Measurements from ENCODE around the gene CDHR2. TPM values are rescaled to one million over a fixed set of nuclear protein-coding genes. Genes with fewer than 3 reads are reported as not detected.

CDHR2 gene
- total and polyA plus RNA-seq, 2 experiments from 2014 or later, result 0.59 to 0.60 TPM

- H3K27ac ChIP-seq, result no peak overlapping the region
- TF ChIP-seq CTCF (IDR thresholded peaks at IDR 0.05; ENCODE audit: low read depth, low read length), result no peak
Observed at GRCh38 chr5:176519810-176520720, 29.1 kb upstream of the CDHR2 start.

GRCh38 chr5:176521286-176521685 lies 27.9 kb upstream of the CDHR2 start:
- H3K4me3 ChIP-seq, result no peak overlapping the region
- no peaks in the 10 kb centered on the region for H3K36me3 ChIP-seq
- no peaks in the 10 kb centered on the region for H3K9me3 ChIP-seq (ENCODE audit: low read depth)
- DNase-seq (ENCODE audit: low read depth in 1 of 2, low spot score in 1 of 2), result no peak
- no peak overlapping the region for H3K27ac ChIP-seq
- no peaks in the 10 kb centered on the region for H3K27me3 ChIP-seq
- H3K4me1 ChIP-seq (ENCODE audit: low read depth), result no peaks in the 10 kb centered on the region
- TF ChIP-seq CTCF (IDR thresholded peaks at IDR 0.05; ENCODE audit: low read depth, low read length), result no peak

More at GRCh38 chr5:176519810-176520720, 29.1 kb upstream of the CDHR2 start:
- Histone ChIP-seq H3K4me1 (ENCODE audit: low read depth) (no peaks in the 10 kb centered on the region), H3K36me3 (no peaks in the 10 kb centered on the region), H3K27me3 (no peaks in the 10 kb centered on the region), H3K9me3 (ENCODE audit: low read depth) (no peaks in the 10 kb centered on the region), H3K4me3 (no peak overlapping the region)
- DNase-seq (ENCODE audit: low read depth in 1 of 2, low spot score in 1 of 2), result no peak

GRCh38 chr5:176521699-176522263 lies 27.4 kb upstream of the CDHR2 start:
- DNase-seq (ENCODE audit: low read depth in 1 of 2, low spot score in 1 of 2), result no peak
- no peak overlapping the region for H3K4me3 ChIP-seq
- no peak overlapping the region for H3K27ac ChIP-seq
- TF ChIP-seq CTCF (IDR thresholded peaks at IDR 0.05; ENCODE audit: low read depth, low read length), result no peak
- H3K9me3 ChIP-seq (ENCODE audit: low read depth), result no peaks in the 10 kb centered on the region
- no peaks in the 10 kb centered on the region for H3K27me3 ChIP-seq
- no peaks in the 10 kb centered on the region for H3K4me1 ChIP-seq (ENCODE audit: low read depth)
- H3K36me3 ChIP-seq, result no peaks in the 10 kb centered on the region

GRCh38 chr5:176524138-176524537 lies 25.0 kb upstream of the CDHR2 start:
- TF ChIP-seq CTCF (IDR thresholded peaks at IDR 0.05; ENCODE audit: low read depth, low read length), result no peak
- no peak for DNase-seq (ENCODE audit: low read depth in 1 of 2, low spot score in 1 of 2)

GRCh38 chr5:176524987-176525386 lies 24.2 kb upstream of the CDHR2 start:
- no peak for TF ChIP-seq CTCF (IDR thresholded peaks at IDR 0.05; ENCODE audit: low read depth, low read length)
- Histone ChIP-seq H3K4me3 (no peak overlapping the region), H3K9me3 (ENCODE audit: low read depth) (no peaks in the 10 kb centered on the region), H3K27ac (no peak overlapping the region), H3K27me3 (no peaks in the 10 kb centered on the region), H3K4me1 (ENCODE audit: low read depth) (no peaks in the 10 kb centered on the region), H3K36me3 (peaks cover 15% of the 10 kb centered on the region)
- DNase-seq (ENCODE audit: low read depth in 1 of 2, low spot score in 1 of 2), result no peak

More at GRCh38 chr5:176524138-176524537, 25.0 kb upstream of the CDHR2 start:
- H3K4me1 ChIP-seq (ENCODE audit: low read depth), result no peaks in the 10 kb centered on the region
- peaks cover 7% of the 10 kb centered on the region for H3K36me3 ChIP-seq
- H3K27me3 ChIP-seq, result no peaks in the 10 kb centered on the region
- no peak overlapping the region for H3K4me3 ChIP-seq
- no peak overlapping the region for H3K27ac ChIP-seq
- no peaks in the 10 kb centered on the region for H3K9me3 ChIP-seq (ENCODE audit: low read depth)
